Liver (tissue), 9 donors: Measurements from ENCODE around the gene SRP14. TPM values are rescaled to one million over a fixed set of nuclear protein-coding genes. Genes with fewer than 3 reads are reported as not detected.
A peak's percentile ranks its signal among the peaks of the same experiment; 100 is the strongest.

Experiments used
- DNase-seq: peaks from one replicate; pipeline ENCODE4 v3.0.0-alpha.2; 2017; ENCODE audit warnings: low spot score
- H3K27ac ChIP-seq, 2 donors: one replicate each; pipeline ENCODE4 v1.7.0; 2013; ENCODE audit warnings: inconsistent platforms in 2 of 2, low read length in 2 of 2, control low read depth in 1 of 2, low read depth in 1 of 2, mild to moderate bottlenecking in 1 of 2
- H3K27me3 ChIP-seq, 4 donors: one replicate each; pipeline versions ENCODE4 v1.6.1 to v1.7.0; 2013; ENCODE audit warnings: low read length in 3 of 4, inconsistent platforms in 1 of 4, mild to moderate bottlenecking in 1 of 4, moderate library complexity in 1 of 4; ENCODE audit not compliant: control insufficient read depth in 4 of 4, insufficient read depth in 4 of 4
- H3K36me3 ChIP-seq, 4 donors: one replicate each; pipeline versions ENCODE4 v1.6.1 to v1.7.0; 2013; ENCODE audit warnings: low read length in 3 of 4, mild to moderate bottlenecking in 3 of 4, low read depth in 1 of 4, moderate library complexity in 1 of 4; ENCODE audit not compliant: control insufficient read depth in 4 of 4, insufficient read depth in 3 of 4
- H3K4me1 ChIP-seq, 4 donors: one replicate each; pipeline versions ENCODE4 v1.6.1 to v1.7.0; 2013; ENCODE audit warnings: low read length in 3 of 4, mild to moderate bottlenecking in 3 of 4, moderate library complexity in 1 of 4; ENCODE audit not compliant: control insufficient read depth in 4 of 4, insufficient read depth in 4 of 4
- H3K4me3 ChIP-seq, 3 donors: one replicate each; pipeline versions ENCODE4 v1.6.1 to v1.7.0; 2013; ENCODE audit warnings: low read length in 3 of 3, control low read depth in 1 of 3, low read depth in 1 of 3, mild to moderate bottlenecking in 1 of 3
- H3K9ac ChIP-seq, 2 donors: one replicate each; pipeline ENCODE4 v1.7.0; 2013; ENCODE audit warnings: low read length in 2 of 2, mild to moderate bottlenecking in 2 of 2, moderate library complexity in 2 of 2, control low read depth in 1 of 2, low read depth in 1 of 2
- H3K9me3 ChIP-seq, 4 donors: one replicate each; pipeline versions ENCODE4 v1.6.1 to v1.7.0; 2013; ENCODE audit warnings: low read length in 3 of 4; ENCODE audit not compliant: control insufficient read depth in 4 of 4
- ATF3 ChIP-seq: IDR thresholded peaks from 2 replicates; pipeline ENCODE4 v1.6.1; 2016; ENCODE audit warnings: antibody characterized with exemption
- GABPA ChIP-seq, 2 donors: IDR thresholded peaks in 1 of 2; conservative IDR thresholded peaks in 1 of 2; 2 replicates each; pipeline ENCODE4 v1.6.1; 2016; ENCODE audit warnings: antibody characterized with exemption in 2 of 2, mild to moderate bottlenecking in 1 of 2, moderate library complexity in 1 of 2
- HNF4A ChIP-seq, 2 donors: conservative IDR thresholded peaks; 2 replicates each; pipeline ENCODE4 v1.6.1; 2016; ENCODE audit warnings: antibody characterized with exemption in 2 of 2, mild to moderate bottlenecking in 2 of 2
- JUND ChIP-seq, 2 donors: IDR thresholded peaks; 2 replicates each; pipeline ENCODE4 v1.6.1; 2016; ENCODE audit warnings: antibody characterized with exemption in 2 of 2
- NR2F2 ChIP-seq: IDR thresholded peaks from 2 replicates; pipeline ENCODE4 v1.6.1; 2016; ENCODE audit warnings: antibody characterized with exemption
- RAD21 ChIP-seq, 2 donors: IDR thresholded peaks; 2 replicates each; pipeline ENCODE4 v1.6.1; 2016; ENCODE audit warnings: antibody characterized with exemption in 2 of 2, mild to moderate bottlenecking in 2 of 2
- RXRA ChIP-seq, 2 donors: IDR thresholded peaks; 2 replicates each; pipeline ENCODE4 v1.6.1; 2017 to 2018; ENCODE audit warnings: antibody characterized with exemption in 2 of 2, mild to moderate bottlenecking in 1 of 2
- SP1 ChIP-seq: IDR thresholded peaks from 2 replicates; pipeline ENCODE4 v1.6.1; 2018; ENCODE audit warnings: antibody characterized with exemption, mild to moderate bottlenecking
- TAF1 ChIP-seq: conservative IDR thresholded peaks from 2 replicates; pipeline ENCODE4 v1.6.1; 2016; ENCODE audit warnings: antibody characterized with exemption, mild to moderate bottlenecking
- YY1 ChIP-seq: IDR thresholded peaks from 2 replicates; pipeline ENCODE4 v1.6.1; 2016; ENCODE audit warnings: antibody characterized with exemption, mild to moderate bottlenecking
- ZBTB33 ChIP-seq: IDR thresholded peaks from 2 replicates; pipeline ENCODE4 v1.6.1; 2016; ENCODE audit warnings: antibody characterized with exemption
- WGBS: extraction: QIAGEN DNeasy Blood & Tissue Kit; methylation state at CpG from one replicate; pipeline ENCODE4 v1.1.7; 2013; 5-methylcytosine and 5-hydroxymethylcytosine counted together
- polyA plus RNA-seq, 2 donors: library from polyadenylated mRNA; stranded (reverse) in 1 of 2; unstranded in 1 of 2; fragments of 200-250 nt in 1 of 2; fragments of >200 nt in 1 of 2; fragmentation: Nextera tagmentation in 1 of 2; extraction: Ambion mirVana in 1 of 2; gene quantifications; one replicate each; pipeline versions ENCODE4 v1.2.1 to v1.2.3, GENCODE V29; 2013 to 2015
- total RNA-seq, 2 donors: library from RNA; depleted of rRNA; stranded (reverse); fragments of >200 nt; gene quantifications; one replicate each; pipeline ENCODE4 v1.2.3, GENCODE V29; 2014
- TF ChIP-seq, protein P1 (sequence below): IDR thresholded peaks from 2 replicates; pipeline ENCODE4 v1.6.1; 2016; ENCODE audit warnings: antibody characterized with exemption, mild to moderate bottlenecking
- TF ChIP-seq, protein P2 (sequence below): IDR thresholded peaks from 2 replicates; pipeline ENCODE4 v1.6.1; 2016; ENCODE audit warnings: antibody characterized with exemption
- donor health status: healthy.
- donor health status: healthy.
- donor health status: healthy.
- donor health status: healthy.
- donor health status: healthy.

The SRP14 gene
- total and polyA plus RNA-seq, 4 donors, result 67.2 to 357 (median 116) TPM

DNA sequence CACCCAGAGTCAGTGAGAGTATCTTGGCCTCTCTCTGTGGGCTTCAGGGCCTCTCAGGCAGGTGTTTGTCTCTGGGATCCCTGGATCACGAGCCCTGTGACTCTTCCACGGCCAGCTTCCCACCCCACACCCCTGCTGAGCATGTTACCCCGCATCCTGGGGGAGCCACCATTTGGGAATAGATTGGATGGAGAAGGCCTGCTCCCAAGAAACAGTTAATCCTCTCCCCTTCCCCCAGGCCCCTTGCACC is 15.5 kb upstream of the SRP14 start:
- Histone ChIP-seq H3K9ac (no peak overlapping the region), H3K4me1 (peaks cover 12 to 27% (median 23%) of the 10 kb centered on the region in 4 donors), H3K27me3 (no peaks in the 10 kb centered on the region), H3K27ac (no peak overlapping the region), H3K4me3 (no peak overlapping the region), H3K9me3 (no peaks in the 10 kb centered on the region), H3K36me3 (no peaks in the 10 kb centered on the region)
- WGBS, result 92% methylated on average over 3 of the region's 3 CpGs
- no peak for TF ChIP-seq ZBTB33
- no peak for DNase-seq

- H3K4me3 ChIP-seq, result no peak overlapping the region
- H3K36me3 ChIP-seq, result no peaks in the 10 kb centered on the region
- H3K4me1 ChIP-seq, result peaks cover 12 to 27% (median 23%) of the 10 kb centered on the region in 4 donors
- DNase-seq, result no peak
- TF ChIP-seq GABPA (IDR thresholded peaks at IDR 0.05 in 1 of 2, conservative IDR thresholded peaks at IDR 0.05 in 1 of 2) (no peak), TAF1 (no peak), NR2F2 (no peak), RXRA (IDR thresholded peaks at IDR 0.05) (no peak), HNF4A (conservative IDR thresholded peaks at IDR 0.05) (no peak), SP1 (no peak), YY1 (no peak), JUND (IDR thresholded peaks at IDR 0.05) (no peak), ATF3 (no peak)
- no peak overlapping the region for H3K27ac ChIP-seq
- H3K27me3 ChIP-seq, result no peaks in the 10 kb centered on the region
- WGBS, result 89% methylated on average over 14 of the region's 14 CpGs
- no peaks in the 10 kb centered on the region for H3K9me3 ChIP-seq
- H3K9ac ChIP-seq, result no peak overlapping the region
These were observed 15.0 kb upstream of the SRP14 start for GRCh38 chr15:40053831-40054604.

GRCh38 chr15:40053079-40053830 is 14.3 kb upstream of the SRP14 start:
- no peak for DNase-seq
- WGBS, result 87% methylated on average over 12 of the region's 12 CpGs
- Histone ChIP-seq H3K4me1 (peaks cover 10 to 25% (median 22%) of the 10 kb centered on the region in 4 donors), H3K27me3 (no peaks in the 10 kb centered on the region), H3K4me3 (no peak overlapping the region), H3K36me3 (no peaks in the 10 kb centered on the region), H3K27ac (no peak overlapping the region), H3K9me3 (no peaks in the 10 kb centered on the region), H3K9ac (no peak overlapping the region)
- TF ChIP-seq ZBTB33 (no peak), RAD21 (IDR thresholded peaks at IDR 0.05) (peak in 1 of 2 donors; percentile 18)
- TF ChIP-seq, protein P1, sequence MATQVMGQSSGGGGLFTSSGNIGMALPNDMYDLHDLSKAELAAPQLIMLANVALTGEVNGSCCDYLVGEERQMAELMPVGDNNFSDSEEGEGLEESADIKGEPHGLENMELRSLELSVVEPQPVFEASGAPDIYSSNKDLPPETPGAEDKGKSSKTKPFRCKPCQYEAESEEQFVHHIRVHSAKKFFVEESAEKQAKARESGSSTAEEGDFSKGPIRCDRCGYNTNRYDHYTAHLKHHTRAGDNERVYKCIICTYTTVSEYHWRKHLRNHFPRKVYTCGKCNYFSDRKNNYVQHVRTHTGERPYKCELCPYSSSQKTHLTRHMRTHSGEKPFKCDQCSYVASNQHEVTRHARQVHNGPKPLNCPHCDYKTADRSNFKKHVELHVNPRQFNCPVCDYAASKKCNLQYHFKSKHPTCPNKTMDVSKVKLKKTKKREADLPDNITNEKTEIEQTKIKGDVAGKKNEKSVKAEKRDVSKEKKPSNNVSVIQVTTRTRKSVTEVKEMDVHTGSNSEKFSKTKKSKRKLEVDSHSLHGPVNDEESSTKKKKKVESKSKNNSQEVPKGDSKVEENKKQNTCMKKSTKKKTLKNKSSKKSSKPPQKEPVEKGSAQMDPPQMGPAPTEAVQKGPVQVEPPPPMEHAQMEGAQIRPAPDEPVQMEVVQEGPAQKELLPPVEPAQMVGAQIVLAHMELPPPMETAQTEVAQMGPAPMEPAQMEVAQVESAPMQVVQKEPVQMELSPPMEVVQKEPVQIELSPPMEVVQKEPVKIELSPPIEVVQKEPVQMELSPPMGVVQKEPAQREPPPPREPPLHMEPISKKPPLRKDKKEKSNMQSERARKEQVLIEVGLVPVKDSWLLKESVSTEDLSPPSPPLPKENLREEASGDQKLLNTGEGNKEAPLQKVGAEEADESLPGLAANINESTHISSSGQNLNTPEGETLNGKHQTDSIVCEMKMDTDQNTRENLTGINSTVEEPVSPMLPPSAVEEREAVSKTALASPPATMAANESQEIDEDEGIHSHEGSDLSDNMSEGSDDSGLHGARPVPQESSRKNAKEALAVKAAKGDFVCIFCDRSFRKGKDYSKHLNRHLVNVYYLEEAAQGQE, result no peak
- TF ChIP-seq, protein P2, sequence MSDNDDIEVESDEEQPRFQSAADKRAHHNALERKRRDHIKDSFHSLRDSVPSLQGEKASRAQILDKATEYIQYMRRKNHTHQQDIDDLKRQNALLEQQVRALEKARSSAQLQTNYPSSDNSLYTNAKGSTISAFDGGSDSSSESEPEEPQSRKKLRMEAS, result no peak
